A549 treated with GW870086 at 1 μM for 4 hours (cell line): ENCODE results near the gene DNAH3. TPM values are rescaled to one million over a fixed set of nuclear protein-coding genes. Genes with fewer than 3 reads are reported as not detected.

Experiments
- total RNA-seq: library from RNA; stranded (reverse); fragments of 200-300 nt; extraction: Qiagen RNA extraction; gene quantifications from 5 replicates; pipeline ENCODE4 v1.2.3, GENCODE V29; 2022; ENCODE audit warnings: low read depth

The DNAH3 gene
- total RNA-seq: 0.08 to 0.22 TPM (median 0.15 TPM) in 5 replicates

DNA sequence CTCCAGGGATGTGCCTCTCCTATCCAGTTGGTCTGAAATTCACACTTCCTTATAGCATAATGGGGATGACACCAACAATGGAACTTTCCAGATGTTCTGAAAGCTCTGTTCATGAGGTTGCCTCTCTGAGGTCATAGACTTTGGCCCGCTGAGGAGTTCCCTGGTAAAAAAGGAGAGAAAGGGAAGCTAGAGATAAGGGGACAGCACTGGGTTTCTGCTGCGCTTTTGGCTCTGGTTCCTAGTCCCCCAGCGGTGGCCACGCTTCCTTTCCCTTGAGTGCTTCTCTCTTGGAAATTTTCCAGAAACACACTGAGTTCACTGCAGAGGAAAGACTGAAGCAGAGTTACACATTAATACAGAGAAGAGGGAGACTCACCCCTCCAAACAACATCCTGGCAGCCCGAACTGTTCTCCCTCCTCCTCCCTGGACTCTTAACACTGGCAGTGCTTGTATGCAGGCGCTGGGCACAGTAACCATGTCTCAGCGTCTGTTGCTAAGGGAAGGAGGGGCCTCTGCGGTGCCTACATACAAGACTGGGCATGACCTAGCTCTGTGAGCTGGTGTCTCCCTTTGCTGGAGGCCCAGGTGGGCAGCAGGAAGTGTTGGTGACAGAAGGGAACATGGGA is at the start of gene DNAH3:
Gene DNAH3 (minus strand): TSS at position 472 of the 627 bp plus-strand sequence. CDS start 527 bp downstream, outside the sequence.

GRCh38 chr16:21158208-21159110 is 7.8 kb upstream of the DNAH3 start, which contains the start of gene LDAF1:
TSS of gene LDAF1 (plus strand) at chr16:21158674. CDS start at chr16:21161183, 2,509 bp downstream.

DNA sequence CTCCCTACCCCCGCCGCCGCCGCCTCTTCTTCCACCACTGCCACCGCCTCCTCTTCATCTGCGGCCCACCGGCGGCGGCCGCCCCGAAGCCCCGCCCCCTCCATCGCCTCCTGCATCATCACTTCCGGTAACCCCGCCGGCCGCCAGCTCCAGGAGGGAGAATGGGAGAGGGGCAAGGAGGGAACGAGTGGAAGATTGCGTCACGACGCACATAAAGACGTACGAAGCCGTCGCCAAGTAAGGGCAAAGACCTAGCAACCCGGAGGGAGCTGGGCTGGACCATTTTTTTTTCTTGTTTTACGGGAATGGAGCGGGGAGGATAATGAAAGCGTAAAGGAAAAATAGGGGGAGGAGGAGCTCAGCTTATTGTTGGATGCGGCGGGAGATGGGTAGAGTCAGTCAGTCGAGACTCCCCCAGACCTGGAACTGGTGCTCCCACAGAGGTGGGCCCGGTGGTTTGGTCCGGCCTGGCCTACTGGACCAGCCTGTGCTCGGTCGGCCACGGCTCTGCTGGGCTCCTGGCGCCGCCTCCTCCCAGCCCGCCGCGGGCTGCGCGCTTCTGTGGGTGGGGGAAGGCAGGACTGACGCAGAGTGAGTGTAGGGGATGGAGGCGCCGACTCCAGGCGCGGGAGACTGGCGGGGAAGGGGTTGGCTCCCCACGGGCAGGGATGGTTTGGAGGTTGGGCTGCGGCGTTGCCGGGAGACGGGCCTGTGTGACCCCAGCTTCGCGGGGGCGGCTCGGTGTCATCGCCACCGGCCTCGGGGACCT is 250.2 kb downstream of the DNAH3 start, which contains the start of the genes DCUN1D3 and LYRM1:
Gene DCUN1D3 (minus strand): TSS at position 60 of the 769 bp plus-strand sequence. CDS start 37,820 bp downstream, outside the sequence.
Gene LYRM1 (plus strand): TSS at position 473 of the 769 bp plus-strand sequence. CDS start 14,785 bp downstream, outside the sequence.

Other genes starting within 250 kb of the DNAH3 start
- gene LDAF1, start 7.8 kb upstream of the DNAH3 start, total RNA-seq: 16.8 to 22.1 TPM (median 20.4 TPM) in 5 replicates
- not detected in 5 replicates for gene ZP2, start 60.7 kb upstream of the DNAH3 start, total RNA-seq
- gene ANKS4B, start 82.9 kb upstream of the DNAH3 start, total RNA-seq: 0.03 to 0.09 TPM (median 0.07 TPM) in 4 of 5 replicates, not detected in the other
- gene CRYM, start 127.4 kb upstream of the DNAH3 start, total RNA-seq: 1.2 to 2.5 TPM (median 1.8 TPM) in 5 replicates